ENCODE measurements around the gene SLCO3A1.
A peak's percentile ranks its signal among the peaks of the same experiment; 100 is the strongest.

SLCO3A1 gene

DNA sequence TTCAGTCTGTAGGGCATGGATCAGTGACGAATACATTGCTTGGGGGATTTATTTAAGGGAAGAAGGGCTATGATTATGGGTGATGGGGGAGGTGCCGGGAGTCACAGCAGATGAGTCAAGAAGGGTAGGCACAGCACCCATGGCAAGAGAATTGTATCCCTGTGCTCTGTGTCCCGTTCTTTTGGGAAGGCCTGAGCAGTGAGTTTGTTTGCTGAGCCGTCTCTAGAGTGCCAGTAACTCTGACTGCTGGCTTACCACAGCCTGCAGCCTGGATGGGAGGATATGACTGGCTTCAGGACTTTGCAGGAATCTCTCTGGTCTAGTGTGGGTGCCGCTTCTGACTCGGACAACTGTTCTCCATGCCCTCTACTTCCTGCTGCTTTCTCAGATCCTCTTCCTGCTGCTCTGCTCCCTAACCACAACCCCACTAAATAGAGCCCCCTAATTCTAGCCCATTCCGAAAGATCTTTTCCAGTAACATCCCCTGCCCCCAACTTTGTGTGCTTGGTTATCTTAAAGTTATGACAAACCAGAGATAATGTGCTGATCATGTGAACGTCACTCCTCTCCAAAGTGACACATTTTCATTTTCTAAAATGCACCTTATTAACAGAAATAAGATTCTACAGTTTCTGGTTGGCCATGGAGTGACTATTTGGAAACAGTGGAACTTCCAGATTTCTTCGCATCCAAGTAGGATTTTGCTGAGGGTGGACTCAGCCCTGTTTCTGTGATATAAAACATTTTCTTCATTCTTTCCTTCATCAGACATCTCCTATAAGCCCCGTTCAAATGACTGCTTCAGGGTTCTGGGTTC lies 239.0 kb downstream of the SLCO3A1 start:
- no peak for DNase-seq (ENCODE audit: low read depth in 2 of 2, low spot score in 1 of 2)

DNA sequence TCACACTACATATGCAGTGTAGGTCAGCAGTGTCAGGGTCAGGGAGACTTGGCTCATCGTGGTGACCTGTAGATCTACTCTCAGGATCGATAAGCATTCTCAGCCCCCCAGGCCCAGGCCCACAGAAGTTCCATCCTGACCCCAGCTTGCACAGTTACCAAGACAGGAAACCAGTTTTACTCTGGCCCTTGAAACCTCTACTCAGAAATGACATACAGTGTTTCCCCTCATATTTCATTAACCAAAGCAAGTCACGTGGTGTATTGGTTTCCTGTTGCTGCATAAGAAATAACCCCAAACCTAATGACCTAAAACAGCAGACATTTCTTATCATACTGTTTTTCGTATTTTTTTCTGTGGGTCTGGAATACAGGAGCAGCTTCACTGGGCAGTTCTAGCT lies 242.2 kb downstream of the SLCO3A1 start:
- DNase-seq (ENCODE audit: low read depth in 2 of 2, low spot score in 1 of 2): no peak

GRCh38 chr15:92097474-92098178 lies 244.1 kb downstream of the SLCO3A1 start:
- DNase-seq (ENCODE audit: low read depth in 2 of 2, low spot score in 1 of 2): peak in 1 of 2 donors; percentile 16

DNA sequence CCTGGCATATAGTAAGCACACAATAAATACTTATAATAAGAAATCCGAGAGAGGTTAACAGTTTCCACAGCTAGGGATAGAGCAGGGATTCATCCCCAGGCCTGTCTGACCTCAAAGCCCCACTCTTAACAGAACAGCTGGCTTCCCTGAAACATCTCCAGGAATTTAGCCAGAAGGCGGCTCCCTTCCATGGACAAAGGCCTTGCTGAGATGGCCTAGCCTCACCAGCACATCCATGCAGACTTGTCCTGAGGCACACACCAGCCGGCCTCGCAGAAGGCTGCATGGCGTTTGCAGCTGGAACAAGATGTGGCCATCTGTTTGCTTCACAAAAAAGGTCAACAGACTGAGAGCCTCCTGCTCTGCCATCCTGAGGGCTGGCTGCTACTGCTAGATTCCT lies 245.4 kb downstream of the SLCO3A1 start:
- DNase-seq (ENCODE audit: low read depth in 2 of 2, low spot score in 1 of 2): no peak

- DNase-seq (ENCODE audit: low read depth in 2 of 2, low spot score in 1 of 2): no peak
Measured at GRCh38 chr15:92100301-92100700, 246.8 kb downstream of the SLCO3A1 start.

DNA sequence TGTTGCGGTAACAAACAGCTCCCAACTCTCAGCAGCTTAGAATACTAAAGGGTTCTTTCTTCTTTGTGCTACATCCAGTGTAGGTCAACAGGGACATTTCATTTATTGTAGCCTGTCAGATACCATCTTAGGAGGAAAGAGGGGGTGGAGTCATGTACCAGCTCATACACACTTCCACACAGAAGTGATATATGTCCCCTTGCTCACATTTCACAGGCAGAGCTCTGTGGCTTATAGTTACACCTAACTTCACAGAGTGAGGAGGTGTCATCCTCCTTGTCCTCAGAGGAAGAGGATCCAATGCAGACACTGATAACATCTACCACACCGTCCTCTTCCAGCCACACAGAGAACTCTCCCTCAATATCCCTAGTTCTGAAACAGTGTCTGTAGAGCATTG lies 247.2 kb downstream of the SLCO3A1 start:
- DNase-seq (ENCODE audit: low read depth in 2 of 2, low spot score in 1 of 2): no peak

DNA sequence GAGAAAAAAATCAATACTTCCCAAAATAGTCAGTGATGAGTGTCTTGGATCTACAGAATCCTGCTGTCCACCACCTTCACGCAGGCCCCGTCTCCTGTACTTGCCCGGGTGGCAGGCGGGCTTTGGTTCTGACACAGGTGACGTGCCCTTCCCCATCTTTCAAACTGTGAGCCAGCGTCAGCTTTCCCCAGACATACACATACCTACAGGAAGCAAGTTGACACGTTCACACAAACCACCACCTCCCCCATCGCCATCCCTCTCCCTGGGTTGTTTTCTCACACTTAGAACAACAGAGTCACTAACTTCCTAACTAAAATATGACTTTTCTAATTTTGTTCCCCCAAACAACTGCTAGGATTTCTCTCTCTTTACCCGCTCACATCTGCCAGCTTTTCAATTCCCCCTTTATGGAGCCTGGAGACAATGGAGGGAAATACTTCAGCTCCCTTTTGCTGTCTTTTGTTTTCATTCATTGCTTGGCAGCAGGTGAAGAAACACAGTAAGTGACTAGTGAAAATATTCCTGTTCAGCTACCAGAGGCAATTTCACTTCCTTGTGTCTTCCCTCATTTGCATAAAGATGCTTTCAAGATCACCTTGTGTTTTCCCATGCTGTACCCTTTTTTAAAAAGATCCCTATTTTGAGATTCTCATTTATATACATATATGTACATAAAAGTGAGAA lies 248.3 kb downstream of the SLCO3A1 start:
- DNase-seq (ENCODE audit: low read depth in 2 of 2, low spot score in 1 of 2): no peak

GRCh38 chr15:92102395-92102755 lies 248.9 kb downstream of the SLCO3A1 start:
- DNase-seq (ENCODE audit: low read depth in 2 of 2, low spot score in 1 of 2): no peak

GRCh38 chr15:92104072-92104471 lies 250.6 kb downstream of the SLCO3A1 start:
- no peak for DNase-seq (ENCODE audit: low read depth in 2 of 2, low spot score in 1 of 2)

GRCh38 chr15:92105611-92106010 lies 252.1 kb downstream of the SLCO3A1 start:
- DNase-seq (ENCODE audit: low read depth in 2 of 2, low spot score in 1 of 2): no peak

DNA sequence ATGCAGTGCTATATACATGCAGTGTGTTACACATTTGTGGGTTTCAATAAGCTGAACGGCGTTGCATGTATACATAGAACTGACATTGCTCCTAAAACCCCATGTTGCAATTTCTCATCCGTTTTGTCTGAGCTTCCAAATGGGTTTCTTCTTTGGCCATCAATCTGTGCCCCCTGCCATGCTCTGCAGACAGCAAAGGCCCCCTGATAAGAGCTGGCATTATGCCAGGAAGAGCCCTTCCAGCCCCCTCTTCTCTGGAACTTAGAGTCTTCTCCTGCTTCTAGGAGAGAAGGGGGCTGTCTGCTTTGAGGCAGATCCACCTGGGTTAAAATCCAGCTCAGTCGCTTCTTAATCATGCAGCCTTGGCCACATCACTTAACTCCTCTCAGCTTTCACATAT lies 254.0 kb downstream of the SLCO3A1 start:
- no peak for DNase-seq (ENCODE audit: low read depth in 2 of 2, low spot score in 1 of 2)

GRCh38 chr15:92109191-92109873 lies 255.8 kb downstream of the SLCO3A1 start:
- DNase-seq (ENCODE audit: low read depth in 2 of 2, low spot score in 1 of 2): no peak

GRCh38 chr15:92111291-92111690 lies 257.8 kb downstream of the SLCO3A1 start:
- DNase-seq (ENCODE audit: low read depth in 2 of 2, low spot score in 1 of 2): no peak

GRCh38 chr15:92111751-92112150 lies 258.2 kb downstream of the SLCO3A1 start:
- DNase-seq (ENCODE audit: low read depth in 2 of 2, low spot score in 1 of 2): no peak

GRCh38 chr15:92112180-92112579 lies 258.7 kb downstream of the SLCO3A1 start:
- no peak for DNase-seq (ENCODE audit: low read depth in 2 of 2, low spot score in 1 of 2)

- DNase-seq (ENCODE audit: low read depth in 2 of 2, low spot score in 1 of 2): no peak
Measured at GRCh38 chr15:92112711-92113110, 259.2 kb downstream of the SLCO3A1 start.

GRCh38 chr15:92113832-92114231 lies 260.3 kb downstream of the SLCO3A1 start:
- no peak for DNase-seq (ENCODE audit: low read depth in 2 of 2, low spot score in 1 of 2)

- no peak for DNase-seq (ENCODE audit: low read depth in 2 of 2, low spot score in 1 of 2)
Measured at GRCh38 chr15:92115834-92116233, 262.3 kb downstream of the SLCO3A1 start.

DNA sequence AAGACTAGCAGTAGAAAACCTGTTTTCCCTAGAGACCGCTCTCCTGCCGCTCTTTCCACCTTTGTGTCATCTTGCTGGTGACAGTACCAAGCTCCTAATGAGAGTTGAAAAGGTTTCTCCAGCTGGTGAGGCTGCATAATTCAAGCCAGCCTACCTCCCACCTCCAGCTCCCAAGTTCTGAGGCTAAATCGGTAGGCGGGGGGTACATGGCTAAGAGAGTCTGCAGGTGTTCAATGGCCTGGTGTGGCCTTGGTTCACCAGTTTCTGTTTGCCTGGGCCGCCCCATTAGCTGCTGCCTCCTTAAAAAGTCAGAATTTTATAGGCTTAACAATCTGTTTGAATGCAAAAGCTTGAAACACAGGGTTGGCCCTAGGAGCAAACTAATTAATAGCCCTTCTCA lies 262.8 kb downstream of the SLCO3A1 start:
- DNase-seq (ENCODE audit: low read depth in 2 of 2, low spot score in 1 of 2): no peak

DNA sequence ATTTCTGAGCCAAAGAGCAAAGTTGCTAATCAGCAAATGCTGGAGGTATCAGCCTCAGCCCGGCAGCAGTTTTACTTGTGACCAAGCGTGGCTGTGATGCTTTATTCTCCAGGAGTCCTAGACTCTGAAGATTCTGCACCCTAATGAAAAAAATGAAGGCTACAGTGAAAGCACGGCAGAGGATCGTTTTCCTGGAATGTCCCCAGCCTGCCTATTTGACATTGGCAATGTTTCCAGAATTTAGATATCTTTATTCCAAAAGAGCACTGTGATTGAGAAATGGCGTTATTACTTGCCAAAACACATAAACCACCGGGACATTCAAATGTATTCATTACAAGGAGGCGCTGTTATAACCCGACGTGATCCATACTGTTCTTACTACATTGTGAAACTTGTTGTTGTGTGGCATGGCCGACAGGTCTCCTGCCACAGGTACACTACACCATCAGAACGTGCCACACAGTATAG lies 263.8 kb downstream of the SLCO3A1 start:
- no peak for DNase-seq (ENCODE audit: low read depth in 2 of 2, low spot score in 1 of 2)

- no peak for DNase-seq (ENCODE audit: low read depth in 2 of 2, low spot score in 1 of 2)
Measured at GRCh38 chr15:92118162-92118935, 264.8 kb downstream of the SLCO3A1 start.

Data from stimulated activated CD8-positive, alpha-beta memory T cell treated with anti-CD3 and anti-CD28 coated beads, Interleukin-4, amount 100 ng/mL, for 4 hours (primary cell).